ENCODE results near the gene CNOT11. TPM values are rescaled to one million over a fixed set of nuclear protein-coding genes. Genes with fewer than 3 reads are reported as not detected.

The CNOT11 gene
- total RNA-seq, 1 experiment from 2014 or later: 60.6 TPM

DNA sequence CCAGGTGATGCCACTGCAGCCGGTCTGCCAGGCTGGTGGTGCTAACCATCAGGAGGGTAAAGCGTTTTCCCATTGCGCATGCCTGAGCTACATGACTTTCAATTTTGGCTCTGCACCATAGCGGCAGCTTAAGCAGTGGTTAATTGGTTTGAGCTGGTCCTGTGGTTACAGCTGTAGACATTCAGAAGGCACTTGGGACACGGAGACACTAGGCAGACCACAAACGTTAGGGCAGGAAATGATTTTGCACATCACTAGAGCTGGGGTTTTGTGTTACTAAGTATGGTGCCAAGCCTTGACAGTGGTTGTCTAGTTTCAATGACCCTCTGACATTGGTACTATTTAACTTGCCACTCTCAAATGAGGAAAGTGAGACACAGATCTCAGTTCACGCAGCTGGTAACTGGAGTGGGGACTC, 28.9 kb upstream of the CNOT11 start:
- intact Hi-C loops (cut with micrococcal nuclease; ENCODE audit: unreplicated experiment): no loop called here
- DNase-seq: no peak
- POLR2A ChIA-PET (ENCODE audit: unreplicated experiment): no interaction called here
- H3K36me3 ChIP-seq (ENCODE audit: low read depth): no peaks in the 10 kb centered on the region
- no peaks in the 10 kb centered on the region for H3K9me3 ChIP-seq (ENCODE audit: insufficient read depth, low read depth)
- CTCF ChIA-PET: no interaction called here
- H2AFZ ChIP-seq: no peak overlapping the region
- no peak for TF ChIP-seq EZH2 (IDR thresholded peaks at IDR 0.05; ENCODE audit: low read depth)
- TF ChIP-seq, protein P1, sequence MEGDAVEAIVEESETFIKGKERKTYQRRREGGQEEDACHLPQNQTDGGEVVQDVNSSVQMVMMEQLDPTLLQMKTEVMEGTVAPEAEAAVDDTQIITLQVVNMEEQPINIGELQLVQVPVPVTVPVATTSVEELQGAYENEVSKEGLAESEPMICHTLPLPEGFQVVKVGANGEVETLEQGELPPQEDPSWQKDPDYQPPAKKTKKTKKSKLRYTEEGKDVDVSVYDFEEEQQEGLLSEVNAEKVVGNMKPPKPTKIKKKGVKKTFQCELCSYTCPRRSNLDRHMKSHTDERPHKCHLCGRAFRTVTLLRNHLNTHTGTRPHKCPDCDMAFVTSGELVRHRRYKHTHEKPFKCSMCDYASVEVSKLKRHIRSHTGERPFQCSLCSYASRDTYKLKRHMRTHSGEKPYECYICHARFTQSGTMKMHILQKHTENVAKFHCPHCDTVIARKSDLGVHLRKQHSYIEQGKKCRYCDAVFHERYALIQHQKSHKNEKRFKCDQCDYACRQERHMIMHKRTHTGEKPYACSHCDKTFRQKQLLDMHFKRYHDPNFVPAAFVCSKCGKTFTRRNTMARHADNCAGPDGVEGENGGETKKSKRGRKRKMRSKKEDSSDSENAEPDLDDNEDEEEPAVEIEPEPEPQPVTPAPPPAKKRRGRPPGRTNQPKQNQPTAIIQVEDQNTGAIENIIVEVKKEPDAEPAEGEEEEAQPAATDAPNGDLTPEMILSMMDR (conservative IDR thresholded peaks at IDR 0.05): no peak
- H3K4me1 ChIP-seq (replicated peaks; ENCODE audit: insufficient read depth): no peaks in the 10 kb centered on the region
- no peaks in the 10 kb centered on the region for H3K27me3 ChIP-seq (ENCODE audit: insufficient read depth, low read depth)
- no peak overlapping the region for H3K27ac ChIP-seq
- no peaks in the 10 kb centered on the region for H4K20me1 ChIP-seq (ENCODE audit: insufficient read depth)
- H3K9me2 ChIP-seq (ENCODE audit: insufficient read depth): no peaks in the 10 kb centered on the region
- H3K79me2 ChIP-seq (ENCODE audit: low read depth): no peaks in the 10 kb centered on the region
- H3K4me2 ChIP-seq: no peak overlapping the region
- no TSS peak for BruUV-seq (replicated peaks)
- H3K4me3 ChIP-seq: no peak overlapping the region
- no peaks in the 10 kb centered on the region for H3F3A ChIP-seq (ENCODE audit: insufficient read depth, low read depth)

DNA sequence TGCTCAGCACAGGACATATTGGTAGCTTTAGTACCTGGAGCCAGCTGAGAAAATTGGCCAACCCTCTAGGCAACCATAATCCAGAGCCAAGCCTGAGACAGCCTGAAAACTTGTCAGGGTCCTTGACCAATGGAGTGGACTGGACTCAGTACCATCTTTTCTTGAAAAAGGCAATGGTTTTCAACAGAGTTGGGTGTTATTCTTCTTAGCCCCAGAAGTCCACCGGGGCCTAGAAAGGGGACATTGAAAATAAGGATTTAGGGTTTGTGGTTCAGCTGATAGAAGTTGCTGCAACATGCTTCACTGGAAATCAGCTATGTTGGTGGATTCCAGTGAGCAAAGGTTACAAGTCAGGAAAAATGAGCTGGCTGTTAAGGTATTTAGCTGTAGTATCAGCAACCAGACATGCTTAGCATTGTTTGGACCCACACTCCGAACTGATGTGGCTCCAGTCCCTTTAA, 22.1 kb upstream of the CNOT11 start:
- Histone ChIP-seq H3K4me3 (no peak overlapping the region), H2AFZ (no peak overlapping the region), H3K79me2 (ENCODE audit: low read depth) (no peaks in the 10 kb centered on the region), H3K9me2 (ENCODE audit: insufficient read depth) (no peaks in the 10 kb centered on the region), H3F3A (ENCODE audit: insufficient read depth, low read depth) (no peaks in the 10 kb centered on the region), H3K9me3 (ENCODE audit: insufficient read depth, low read depth) (no peaks in the 10 kb centered on the region), H4K20me1 (ENCODE audit: insufficient read depth) (no peaks in the 10 kb centered on the region), H3K4me1 (replicated peaks; ENCODE audit: insufficient read depth) (0 out of 2 replicates have a peak, but pooled peaks cover 6% of the 10 kb centered on the region), H3K4me2 (no peak overlapping the region), H3K27ac (no peak overlapping the region), H3K36me3 (ENCODE audit: low read depth) (no peaks in the 10 kb centered on the region; the same call in 1 of the 2 replicates), H3K27me3 (ENCODE audit: insufficient read depth, low read depth) (no peaks in the 10 kb centered on the region)
- TF ChIP-seq, protein P1 (conservative IDR thresholded peaks at IDR 0.05): no peak
- no peak for TF ChIP-seq EZH2 (IDR thresholded peaks at IDR 0.05; ENCODE audit: low read depth)
- intact Hi-C loops (cut with micrococcal nuclease; ENCODE audit: unreplicated experiment): no loop called here
- POLR2A ChIA-PET (ENCODE audit: unreplicated experiment): no interaction called here
- no peak for DNase-seq
- BruUV-seq (replicated peaks): no TSS peak
- CTCF ChIA-PET: no interaction called here

DNA sequence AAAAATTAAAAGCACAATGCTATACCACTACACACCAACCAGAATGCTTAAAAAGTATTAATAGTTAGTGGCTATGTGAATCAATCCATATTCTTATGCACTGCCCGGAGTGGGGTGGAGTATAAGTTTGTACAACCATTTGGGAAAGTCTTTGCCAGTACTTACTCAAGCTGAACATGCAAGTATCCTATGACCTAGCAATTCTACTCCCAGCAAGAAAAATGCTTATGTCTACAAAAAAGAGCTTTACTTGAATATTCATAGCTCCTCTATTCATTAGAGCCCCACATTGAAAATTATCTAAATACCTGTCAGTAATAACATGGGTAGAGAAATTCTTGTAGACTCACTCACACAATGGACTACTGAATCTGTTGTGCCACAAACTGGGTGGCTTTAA, 21.4 kb upstream of the CNOT11 start:
- H3K4me1 ChIP-seq (replicated peaks; ENCODE audit: insufficient read depth): 0 out of 2 replicates have a peak, but pooled peaks cover 6% of the 10 kb centered on the region
- BruUV-seq (replicated peaks): no TSS peak
- no peaks in the 10 kb centered on the region for H3K9me3 ChIP-seq (ENCODE audit: insufficient read depth, low read depth)
- ChIA-PET POLR2A (ENCODE audit: unreplicated experiment) (no interaction called here), CTCF (interaction anchor here (0.6 kb wide), 1 partner anchor 33 kb away, joined by 10 read pairs; no protein-coding TSS in a partner anchor)
- H3F3A ChIP-seq (ENCODE audit: insufficient read depth, low read depth): no peaks in the 10 kb centered on the region
- TF ChIP-seq EZH2 (IDR thresholded peaks at IDR 0.05; ENCODE audit: low read depth): no peak
- TF ChIP-seq, protein P1 (conservative IDR thresholded peaks at IDR 0.05): no peak
- H3K9me2 ChIP-seq (ENCODE audit: insufficient read depth): no peaks in the 10 kb centered on the region
- H3K27ac ChIP-seq: no peak overlapping the region
- no peak overlapping the region for H3K4me2 ChIP-seq
- DNase-seq: no peak
- H3K27me3 ChIP-seq (ENCODE audit: insufficient read depth, low read depth): no peaks in the 10 kb centered on the region
- no peaks in the 10 kb centered on the region for H4K20me1 ChIP-seq (ENCODE audit: insufficient read depth)
- H3K4me3 ChIP-seq: no peak overlapping the region
- no peaks in the 10 kb centered on the region; the same call in 1 of the 2 replicates for H3K36me3 ChIP-seq (ENCODE audit: low read depth)
- no peaks in the 10 kb centered on the region for H3K79me2 ChIP-seq (ENCODE audit: low read depth)
- H2AFZ ChIP-seq: no peak overlapping the region
- intact Hi-C loops (cut with micrococcal nuclease; ENCODE audit: unreplicated experiment): no loop called here
